SHP77 (cell line): ENCODE data around the gene F10.

ENCODE experiments used
- DNase-seq, 2 experiments: peaks; one replicate each; lab custom pipeline; 2025; lab: John Stamatoyannopoulos, UW

F10 gene

DNA sequence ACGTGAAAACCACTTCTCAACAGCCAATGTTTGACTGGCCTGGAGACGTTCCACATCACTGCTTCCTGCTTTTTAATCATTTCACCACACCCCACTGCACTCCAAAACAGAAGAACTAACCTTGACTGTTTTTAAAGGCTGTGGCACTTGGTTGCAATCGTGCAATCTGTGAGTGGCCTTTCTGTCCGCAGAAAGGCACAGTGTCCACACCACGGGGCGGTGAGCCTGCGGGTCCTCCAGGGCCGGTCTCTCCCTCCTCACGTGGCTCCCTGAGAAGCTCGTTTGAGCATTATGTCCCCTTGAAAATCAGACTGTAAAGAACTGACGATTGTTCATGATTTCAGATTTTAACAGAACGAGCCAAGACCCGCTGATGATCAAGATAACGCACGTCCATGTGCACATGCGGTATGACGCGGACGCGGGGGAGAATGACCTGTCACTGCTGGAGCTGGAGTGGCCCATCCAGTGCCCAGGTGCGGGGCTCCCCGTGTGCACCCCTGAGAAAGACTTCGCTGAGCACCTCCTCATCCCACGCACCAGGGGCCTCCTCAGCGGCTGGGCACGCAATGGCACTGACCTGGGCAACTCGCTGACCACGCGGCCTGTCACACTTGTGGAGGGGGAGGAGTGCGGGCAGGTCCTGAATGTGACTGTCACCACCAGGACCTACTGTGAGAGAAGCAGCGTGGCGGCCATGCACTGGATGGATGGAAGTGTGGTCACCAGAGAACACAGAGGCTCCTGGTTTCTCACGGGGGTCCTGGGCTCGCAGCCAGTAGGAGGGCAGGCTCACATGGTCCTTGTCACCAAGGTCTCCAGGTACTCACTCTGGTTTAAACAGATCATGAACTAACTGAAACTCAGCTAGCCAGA is 48.9 kb downstream of the F10 start:
- DNase-seq = peak in 1 of 2 experiments; percentile 41

DNA sequence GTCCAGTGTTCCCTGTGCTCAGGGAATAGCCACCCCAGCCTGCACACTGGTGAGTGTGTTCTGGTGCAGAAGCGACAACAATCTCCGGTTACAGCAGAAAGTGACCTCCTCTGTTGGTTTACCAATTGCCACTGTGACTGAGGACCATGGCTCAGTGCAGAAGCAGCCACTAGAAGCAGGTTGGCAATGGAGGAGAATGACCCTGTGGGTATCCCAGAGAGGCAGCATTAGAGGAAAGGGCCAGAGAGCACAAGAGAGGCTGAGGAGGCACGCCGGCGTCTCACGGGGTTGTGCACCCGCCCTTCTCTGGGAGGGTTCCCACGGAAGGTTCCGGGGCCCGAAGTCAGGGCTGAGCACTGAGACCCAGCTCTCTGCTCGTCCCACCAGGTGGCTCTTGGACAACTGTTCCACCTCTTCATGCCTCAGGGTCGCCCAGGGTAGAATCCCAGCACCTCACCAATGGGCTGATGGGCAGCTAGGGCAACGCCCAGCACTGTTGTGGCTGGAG is 49.9 kb downstream of the F10 start:
- DNase-seq = no peak

DNA sequence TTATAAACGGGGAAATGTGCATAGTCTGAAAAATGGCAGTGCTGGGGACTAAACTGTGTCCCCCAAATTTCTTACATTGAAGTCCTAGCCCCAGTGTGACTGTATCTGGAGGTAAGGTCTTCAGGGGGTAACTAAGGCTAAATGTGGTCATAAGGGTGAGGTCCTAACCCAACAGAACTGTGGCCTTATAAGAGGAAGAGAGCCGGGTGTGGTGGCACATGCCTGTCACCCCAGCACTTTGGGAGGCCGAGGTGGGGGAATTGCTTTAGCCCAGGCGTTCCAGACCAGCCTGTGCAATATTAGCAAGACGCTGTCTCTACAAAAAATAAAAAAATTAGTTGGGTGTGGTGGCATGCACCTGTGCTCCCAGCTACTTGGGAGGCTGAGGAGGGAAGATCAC is 53.7 kb downstream of the F10 start:
- DNase-seq = no peak

DNA sequence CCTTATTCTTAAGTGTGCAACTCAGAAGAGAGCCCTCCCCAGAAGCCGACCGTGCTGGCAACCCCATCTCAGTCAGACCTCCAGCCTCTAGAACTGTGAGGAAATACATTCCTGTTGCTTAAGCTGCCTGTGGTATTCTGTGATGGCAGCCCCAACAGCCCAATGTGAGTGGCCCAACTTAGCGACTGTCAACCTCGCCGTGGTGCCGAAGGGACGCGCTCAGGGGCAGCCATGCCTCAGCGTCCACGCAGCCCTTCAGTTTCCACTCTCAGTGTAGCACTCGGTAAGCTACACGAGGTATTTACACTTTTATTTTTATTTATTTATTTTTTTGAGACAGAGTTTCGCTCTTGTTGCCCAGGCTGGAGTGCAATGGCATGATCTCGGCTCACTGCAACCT is 54.2 kb downstream of the F10 start:
- no peak for DNase-seq

DNA sequence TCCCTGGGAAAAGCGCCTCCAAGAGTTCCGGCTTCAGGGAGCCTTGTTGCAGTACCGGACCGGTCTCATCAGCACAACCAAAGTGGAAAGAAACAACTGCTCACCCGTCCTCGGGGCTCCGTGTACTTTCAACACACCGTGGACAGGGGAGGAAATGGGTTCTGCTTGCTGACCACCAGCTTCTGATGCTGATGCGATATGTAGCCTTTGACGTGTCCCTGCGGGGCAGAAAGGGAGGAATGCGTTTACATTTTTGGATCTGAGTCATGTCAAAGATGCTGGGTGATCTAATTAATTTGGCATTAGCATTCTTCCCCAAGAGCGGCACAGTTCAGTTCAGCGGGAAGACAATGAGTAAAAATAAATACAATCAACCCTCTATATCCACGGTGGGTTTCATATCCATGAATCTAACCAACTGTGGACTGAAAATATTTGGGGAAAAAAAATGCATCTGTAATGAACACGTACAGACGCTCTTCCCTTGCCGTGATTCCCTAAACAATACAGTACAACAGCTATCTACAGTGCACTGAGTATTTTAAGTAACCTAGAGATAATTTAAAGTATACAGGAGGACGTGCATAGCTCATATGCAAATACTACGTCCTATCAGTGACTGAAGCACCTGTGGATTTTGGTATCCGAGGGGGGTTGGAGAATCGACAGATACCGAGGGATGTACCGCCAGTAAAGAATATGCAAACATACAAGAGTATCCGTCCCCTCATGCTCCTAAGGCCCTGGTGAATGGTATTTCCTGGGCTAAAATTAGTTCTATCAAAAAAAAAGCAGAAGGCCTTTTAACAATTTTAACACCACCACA is 55.7 kb downstream of the F10 start:
- no peak for DNase-seq

- DNase-seq = no peak
Observed at GRCh38 chr13:113178896-113179167, 56.2 kb downstream of the F10 start.

DNA sequence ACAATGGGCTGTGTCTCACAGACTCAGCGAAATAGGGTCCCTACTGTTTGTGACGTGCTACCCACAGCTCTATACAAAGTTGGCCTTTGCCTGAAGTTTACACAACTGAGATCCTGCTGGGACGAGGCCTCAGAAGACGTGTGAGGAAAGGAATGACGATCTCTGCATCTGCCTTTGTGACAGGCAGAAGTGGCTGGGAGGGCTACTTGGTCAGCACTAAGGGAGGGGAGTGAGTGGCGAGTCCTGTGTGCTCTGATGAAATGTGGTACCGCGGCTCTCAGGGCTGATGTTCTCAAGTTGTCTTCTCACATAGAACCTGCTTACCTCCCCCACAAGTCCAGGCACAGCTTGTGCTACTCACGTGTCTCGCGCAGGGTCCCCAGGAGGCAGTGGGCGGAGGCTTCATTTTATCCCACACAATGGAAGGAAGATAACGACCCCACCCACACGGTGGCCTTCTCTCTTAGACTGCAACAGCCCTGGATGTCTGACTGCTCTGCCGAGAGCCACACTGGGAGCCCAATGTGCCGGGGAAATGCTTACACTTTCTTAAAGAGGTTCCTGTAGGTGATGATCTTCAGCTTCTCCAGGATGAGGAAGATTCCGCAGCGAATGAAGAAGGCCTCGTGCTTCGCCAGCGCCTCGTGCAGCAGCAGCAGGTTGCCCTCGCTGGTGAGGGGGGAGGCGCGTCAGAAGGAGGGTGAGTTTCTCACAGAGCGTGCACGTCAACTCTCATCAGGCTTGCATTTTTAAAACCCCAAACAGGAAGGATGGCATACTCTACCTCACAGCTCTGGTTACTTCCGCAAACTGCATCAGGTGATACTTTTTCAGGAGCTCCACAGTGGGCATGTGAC is 57.0 kb downstream of the F10 start:
- no peak for DNase-seq

DNA sequence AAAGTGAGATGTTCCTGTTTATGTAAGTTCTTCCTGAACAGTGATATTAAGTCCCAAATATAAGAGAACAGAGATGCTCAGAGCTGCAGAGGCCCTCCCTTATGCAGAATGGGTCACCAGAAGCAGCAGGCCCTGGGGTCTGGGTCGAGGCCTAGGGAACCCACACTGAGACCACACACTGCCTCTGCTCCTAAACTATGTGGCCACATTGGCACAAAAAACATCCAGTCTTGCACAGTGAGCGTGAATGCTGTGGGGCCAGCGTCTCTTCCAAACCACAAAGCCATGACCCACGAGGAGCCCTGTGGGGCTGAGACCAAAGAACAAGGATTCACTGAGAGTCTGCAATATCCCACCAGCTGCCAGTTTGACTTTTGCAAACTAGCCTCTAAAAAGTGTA is 59.4 kb downstream of the F10 start:
- no peak for DNase-seq

DNA sequence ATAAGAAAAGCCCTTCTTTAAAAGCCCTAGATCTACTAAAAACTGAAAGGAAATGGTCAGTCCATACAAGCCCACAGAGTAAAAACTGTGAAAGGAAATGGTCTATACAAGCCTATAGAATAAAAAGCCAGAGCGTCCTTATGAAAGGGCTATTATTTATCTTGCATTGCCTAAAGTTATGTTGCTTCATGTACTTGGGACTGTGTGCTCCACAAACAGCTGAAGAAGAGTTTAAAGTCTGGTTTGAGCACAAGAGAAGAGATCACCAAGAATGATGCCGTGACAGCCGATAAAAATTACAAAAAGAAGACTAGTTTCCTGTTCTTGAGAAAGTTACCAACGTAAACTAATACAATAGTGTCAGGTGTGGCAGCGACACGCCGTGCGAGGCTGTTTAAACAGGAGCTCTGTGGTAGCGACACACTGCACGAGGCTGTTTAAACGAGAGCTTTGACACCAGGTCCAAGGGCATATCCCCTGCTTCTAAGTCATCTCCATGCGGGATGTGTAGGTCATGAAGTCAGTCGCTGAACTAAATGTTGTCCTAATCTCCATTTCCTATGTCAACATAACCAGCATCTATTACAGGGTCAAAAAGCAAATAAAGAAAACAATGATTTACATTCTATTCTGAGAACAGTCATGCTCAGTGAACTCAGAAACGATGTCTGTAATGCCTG is 61.0 kb downstream of the F10 start:
- no peak for DNase-seq

DNA sequence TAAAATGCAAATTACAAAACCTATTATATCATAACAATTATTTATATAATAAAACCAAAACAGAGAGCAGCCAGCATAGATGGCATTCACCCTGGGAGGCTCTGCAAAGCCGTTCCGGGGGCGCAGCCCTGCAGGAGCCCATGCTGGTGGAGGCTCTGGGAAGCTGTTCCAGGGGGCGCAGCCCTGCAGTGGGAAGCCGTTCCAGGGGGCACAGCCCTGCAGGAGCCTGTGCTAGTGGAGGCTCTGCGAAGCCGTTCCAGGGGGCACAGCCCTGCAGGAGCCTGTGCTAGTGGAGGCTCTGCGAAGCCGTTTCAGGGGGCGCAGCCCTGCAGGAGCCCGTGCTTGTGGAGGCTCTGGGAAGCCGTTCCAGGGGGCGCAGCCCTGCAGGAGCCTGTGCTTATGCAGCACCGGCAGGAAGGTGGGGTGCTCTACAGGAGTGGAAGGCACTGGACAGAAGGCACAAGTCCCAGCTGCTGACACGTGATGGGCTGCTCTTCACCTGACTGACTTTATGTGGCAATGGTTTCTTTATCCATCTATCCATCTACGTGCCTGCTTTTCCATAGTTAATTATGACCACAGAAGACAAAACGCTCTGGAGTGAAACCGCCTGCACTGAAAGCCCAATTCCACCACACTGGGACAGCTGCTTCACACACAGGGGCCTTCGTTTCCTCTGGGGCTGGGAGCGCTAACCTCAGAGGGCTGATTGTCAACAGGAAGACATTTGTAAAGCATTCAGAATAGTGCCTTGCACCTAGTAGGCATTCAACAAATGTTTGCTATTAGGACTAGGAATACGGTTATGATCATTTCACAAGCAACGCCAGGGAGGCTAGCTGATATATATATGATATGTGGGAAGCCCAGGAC is 62.2 kb downstream of the F10 start:
- DNase-seq = no peak

DNA sequence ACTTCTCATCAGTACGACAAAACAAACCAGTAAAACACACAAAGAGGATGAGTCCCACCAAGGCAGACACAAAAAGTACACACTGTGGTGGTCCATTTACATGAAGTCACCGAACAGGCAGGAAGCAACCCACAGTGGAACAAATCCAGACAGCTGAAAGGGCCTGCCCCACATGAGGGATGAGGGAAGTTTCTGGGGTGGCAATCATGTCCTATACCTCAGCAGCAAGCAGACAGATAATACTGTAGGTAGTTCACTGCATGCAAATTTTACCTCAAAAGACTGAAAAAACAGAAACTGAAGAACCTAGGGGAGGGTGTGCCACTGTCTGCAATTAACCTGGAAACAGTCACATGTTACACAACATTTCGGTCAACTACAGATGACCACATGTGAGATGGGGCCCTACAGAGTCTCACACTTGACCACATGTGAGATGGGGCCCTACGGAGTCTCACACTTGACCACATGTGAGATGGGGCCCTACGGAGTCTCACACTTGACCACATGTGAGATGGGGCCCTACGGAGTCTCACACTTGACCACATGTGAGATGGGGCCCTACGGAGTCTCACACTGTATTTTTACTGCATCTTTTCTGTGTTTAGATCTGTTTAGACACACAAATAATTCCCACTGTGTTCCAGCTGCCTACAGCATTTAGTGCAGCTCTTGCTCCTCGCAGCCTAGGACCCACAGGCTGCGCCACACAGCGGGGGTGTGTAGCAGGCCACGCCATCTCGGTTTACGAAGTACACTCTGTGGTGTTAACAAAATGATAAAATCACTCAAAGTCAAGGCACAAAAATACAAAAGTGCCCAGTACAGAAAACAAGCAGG is 63.7 kb downstream of the F10 start:
- no peak for DNase-seq

DNA sequence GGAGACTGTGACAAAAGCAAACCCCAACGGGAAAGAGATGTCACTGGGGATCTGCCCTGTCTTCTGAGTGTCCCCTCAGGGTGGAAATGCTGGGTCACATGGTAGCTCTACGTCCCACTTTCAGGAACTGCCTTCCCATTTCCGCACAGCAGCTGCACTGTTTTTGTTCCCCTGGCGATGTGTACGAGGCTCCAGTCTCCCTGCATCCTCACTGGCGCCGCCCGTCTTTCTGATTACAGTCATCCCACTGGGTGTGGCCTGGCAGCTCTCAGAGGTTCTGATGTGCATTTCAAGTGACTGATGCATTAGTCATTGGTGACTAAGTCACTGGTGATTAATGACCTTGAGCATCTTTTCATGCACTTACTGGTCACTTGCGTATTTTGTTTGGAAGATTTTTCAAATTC is 64.7 kb downstream of the F10 start:
- DNase-seq = no peak

DNA sequence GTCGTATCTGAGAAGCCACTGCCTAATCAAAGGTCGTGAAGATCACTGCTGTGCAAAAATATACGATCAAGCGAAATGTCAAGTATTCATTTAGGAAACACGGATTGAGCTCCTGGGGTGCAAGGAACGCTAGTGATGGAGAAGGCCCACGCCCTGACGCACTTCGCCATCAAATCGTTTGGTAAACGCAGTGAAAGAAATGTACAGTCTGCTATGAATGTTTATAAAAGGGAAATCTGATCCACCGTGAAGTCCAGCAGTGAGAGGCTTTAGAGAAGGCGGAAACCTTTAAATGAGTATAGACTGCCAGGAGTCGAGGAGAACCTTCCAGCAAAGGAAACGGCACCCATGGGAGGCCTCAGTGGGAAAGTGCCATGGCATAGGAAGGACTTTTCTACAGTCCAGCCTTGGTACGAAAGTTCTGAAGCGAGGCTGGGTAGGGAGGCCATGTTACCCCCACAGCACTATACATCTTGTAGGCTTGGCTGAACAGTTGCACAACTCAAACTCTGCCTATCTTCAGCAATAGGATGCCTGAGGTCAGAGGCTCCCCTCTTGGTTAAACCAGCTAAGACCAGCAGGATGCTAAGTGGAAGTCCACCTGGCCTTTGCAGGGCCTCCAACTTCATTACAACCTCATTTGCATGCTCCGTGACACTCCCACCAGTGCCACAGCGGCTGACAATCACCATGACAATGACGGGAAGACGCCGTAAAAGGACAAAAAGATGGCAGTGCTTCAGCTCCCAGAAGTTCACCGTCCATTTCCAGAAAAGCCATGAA is 65.5 kb downstream of the F10 start:
- DNase-seq = no peak

GRCh38 chr13:113190181-113190580 is 67.6 kb downstream of the F10 start:
- DNase-seq = no peak

DNA sequence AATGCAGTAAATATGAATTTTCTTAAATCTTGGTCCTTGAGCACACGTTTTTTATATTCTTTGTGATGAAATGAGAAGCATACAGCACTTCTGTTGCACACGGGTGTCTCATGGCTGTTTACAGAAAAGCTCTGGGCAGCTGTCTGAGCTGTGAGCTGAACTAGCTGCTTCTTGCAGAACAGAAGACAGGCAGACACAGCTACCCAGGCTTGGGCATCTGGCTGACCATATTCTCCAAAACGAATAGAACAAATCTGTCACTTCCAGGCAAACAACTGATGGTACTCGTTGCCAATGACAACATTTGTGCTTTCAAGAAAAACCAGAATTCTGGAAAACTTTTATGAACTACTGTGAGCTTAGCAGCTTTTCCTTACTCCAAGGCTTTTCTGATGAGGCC is 69.7 kb downstream of the F10 start:
- DNase-seq = no peak

GRCh38 chr13:113192902-113193301 is 70.3 kb downstream of the F10 start:
- DNase-seq = no peak

DNA sequence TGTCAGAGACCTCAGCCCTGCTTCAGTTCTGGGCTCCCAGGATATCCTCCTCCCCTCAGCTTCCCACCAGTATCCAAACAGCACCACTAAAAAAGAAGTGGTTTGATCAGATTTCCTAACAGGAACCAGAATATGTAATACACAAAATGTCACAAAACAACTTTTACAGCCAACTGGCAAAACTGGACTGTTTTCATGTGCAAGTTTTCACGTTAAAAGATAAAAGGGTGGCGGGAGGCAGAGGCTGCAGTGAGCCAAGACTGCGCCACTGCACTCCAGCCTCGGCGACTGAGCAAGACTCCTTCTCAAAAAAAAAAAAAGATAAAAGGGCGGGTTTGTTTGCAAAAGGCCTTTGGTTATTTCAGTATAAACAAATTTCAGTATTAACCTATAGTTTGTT is 72.8 kb downstream of the F10 start:
- DNase-seq = no peak

- no peak for DNase-seq
Observed at GRCh38 chr13:113196970-113197737, 74.6 kb downstream of the F10 start.
